HepG2 (cell line): ENCODE results near the gene GABARAPL2. TPM values are rescaled to one million over a fixed set of nuclear protein-coding genes. Genes with fewer than 3 reads are reported as not detected.

ENCODE experiments used
- AKAP8 ChIP-seq: sonication (generic); formaldehyde crosslinking; IDR thresholded peaks from 2 replicates; pipeline ENCODE4 v1.5.1; 2020; ENCODE audit warnings: mild to moderate bottlenecking, missing genetic modification reagents
- ATF2 ChIP-seq: sonication (generic); formaldehyde crosslinking; IDR thresholded peaks from 2 replicates; pipeline ENCODE4 v1.4.0; 2020; ENCODE audit warnings: missing genetic modification reagents
- CSRNP2 ChIP-seq: sonication (generic); formaldehyde crosslinking; conservative IDR thresholded peaks from 2 replicates; pipeline ENCODE4 v1.8.0; 2022; ENCODE audit warnings: low read depth, missing genetic modification reagents
- DZIP1 ChIP-seq: sonication (generic); formaldehyde crosslinking; IDR thresholded peaks from 2 replicates; pipeline ENCODE4 v1.5.0; 2020; ENCODE audit warnings: mild to moderate bottlenecking, missing genetic modification reagents
- FOXK2 ChIP-seq: fragments of 450-650 bp; IDR thresholded peaks from 2 replicates; pipeline ENCODE4 v1.6.1; 2016
- HCFC1 ChIP-seq: fragments of 150-350 bp; IDR thresholded peaks from 2 replicates; pipeline ENCODE4 v1.6.1; 2014; ENCODE audit warnings: low read depth, low read length
- HES4 ChIP-seq: sonication (generic); formaldehyde crosslinking; IDR thresholded peaks from 2 replicates; pipeline ENCODE4 v1.9.0; 2021; ENCODE audit warnings: mild to moderate bottlenecking, missing genetic modification reagents, borderline replicate concordance
- HMG20B ChIP-seq: conservative IDR thresholded peaks from 2 replicates; pipeline ENCODE4 v1.6.1; 2016; ENCODE audit warnings: missing genetic modification reagents, missing compliant biosample characterization
- JUND ChIP-seq: sonication (generic); formaldehyde crosslinking; IDR thresholded peaks from 2 replicates; pipeline ENCODE4 v1.8.0; 2022; ENCODE audit warnings: mild to moderate bottlenecking, missing genetic modification reagents
- KDM3A ChIP-seq: IDR thresholded peaks from 2 replicates; pipeline ENCODE4 v1.6.1; 2018; ENCODE audit warnings: low read depth, missing compliant biosample characterization
- NKX3-1 ChIP-seq: sonication (generic); formaldehyde crosslinking; IDR thresholded peaks from 2 replicates; pipeline ENCODE4 v1.5.0; 2020; ENCODE audit warnings: missing genetic modification reagents
- USF2 ChIP-seq, 2 experiments: sonication (generic) in 1 of 2; formaldehyde crosslinking in 1 of 2; IDR thresholded peaks; 2 replicates each; pipeline versions ENCODE4 v1.5.1 to v1.6.1; 2011 to 2020; ENCODE audit warnings: borderline replicate concordance in 1 of 2, low read depth in 1 of 2, low read length in 1 of 2, mild to moderate bottlenecking in 1 of 2, missing genetic modification reagents in 1 of 2, moderate library complexity in 1 of 2
- ZFP82 ChIP-seq: sonication (generic); formaldehyde crosslinking; IDR thresholded peaks from 2 replicates; pipeline ENCODE4 v1.5.1; 2020; ENCODE audit warnings: mild to moderate bottlenecking, missing genetic modification reagents, borderline replicate concordance
- ZFY ChIP-seq: sonication (generic); formaldehyde crosslinking; IDR thresholded peaks from 2 replicates; pipeline ENCODE4 v1.4.0; 2020; ENCODE audit warnings: missing genetic modification reagents
- ZMAT3 ChIP-seq: sonication (generic); formaldehyde crosslinking; conservative IDR thresholded peaks from 2 replicates; pipeline ENCODE4 v1.7.0; 2021; ENCODE audit warnings: missing genetic modification reagents
- ZNF512 ChIP-seq: sonication (generic); formaldehyde crosslinking; IDR thresholded peaks from 2 replicates; pipeline ENCODE4 v1.4.0; 2020; ENCODE audit warnings: mild to moderate bottlenecking, missing genetic modification reagents
- ZNF577 ChIP-seq: sonication (generic); formaldehyde crosslinking; IDR thresholded peaks from 2 replicates; pipeline ENCODE4 v1.4.0; 2020; ENCODE audit warnings: mild to moderate bottlenecking, low read depth, missing genetic modification reagents, borderline replicate concordance
- ZNF75D ChIP-seq: sonication (generic); formaldehyde crosslinking; IDR thresholded peaks from 2 replicates; pipeline ENCODE4 v1.8.1; 2023; ENCODE audit warnings: missing genetic modification reagents, mild to moderate bottlenecking, borderline replicate concordance
- ZNF878 ChIP-seq: sonication (generic); formaldehyde crosslinking; IDR thresholded peaks from 2 replicates; pipeline ENCODE4 v1.8.1; 2023; ENCODE audit warnings: mild to moderate bottlenecking, missing genetic modification reagents, moderate library complexity
- polyA plus RNA-seq, 8 experiments: library from polyadenylated mRNA; depleted of rRNA in 3 of 8; stranded (reverse) in 7 of 8; unstranded in 1 of 8; fragments of >200 nt; fragmentation: Illumina TruSeq in 4 of 8; extraction: Trizol in 4 of 8; gene quantifications; 2 replicates each; pipeline versions ENCODE4 v1.2.1 to v1.2.3, GENCODE V29; 2011 to 2016; ENCODE audit warnings: low read depth in 4 of 8, missing spikeins in 1 of 8, mixed read lengths in 1 of 8; ENCODE audit not compliant: insufficient read depth in 1 of 8
- total RNA-seq, 5 experiments: library from RNA; depleted of rRNA; stranded (reverse); fragments of >200 nt; fragmentation: Illumina TruSeq; extraction: Trizol; gene quantifications; 2 replicates each; pipeline ENCODE4 v1.2.3, GENCODE V29; 2016; ENCODE audit warnings: low read depth in 1 of 5

GABARAPL2 gene
- total and polyA plus RNA-seq, 2 of the 13 experiments (the other 11 are each of a cell fraction or from before 2014, with no cell fraction given): 76.4 to 83.0 TPM

GRCh38 chr16:75566040-75566757, at the start of gene GABARAPL2 (continued):
- TF ChIP-seq ZMAT3 (CRISPR knock-in tag) (no peak; the same call in 1 of the 2 replicates), FOXK2 (no peak; the same call in 1 of the 2 replicates), NKX3-1 (CRISPR knock-in tag) (no peak), USF2 (IDR thresholded peaks at IDR 0.05; ENCODE audit: low read depth, low read length) (no peak), USF2 (CRISPR knock-in tag; IDR thresholded peaks at IDR 0.05; ENCODE audit: borderline replicate concordance) (no peak), ZNF75D (no peak), AKAP8 (CRISPR knock-in tag) (no peak; the same call in 1 of the 2 replicates), JUND (no peak), ZNF512 (CRISPR knock-in tag) (no peak; the same call in 1 of the 2 replicates), HMG20B (CRISPR knock-in tag) (no peak), HES4 (CRISPR knock-in tag) (peak; percentile 57; the same call in 1 of the 2 replicates), ZNF878 (CRISPR knock-in tag) (no peak), ATF2 (0 out of 2 replicates have a peak, but pooled peaks have one; percentile 26), KDM3A (CRISPR knock-in tag) (no peak), ZFY (CRISPR knock-in tag) (peak; percentile 95), HCFC1 (no peak; the same call in 1 of the 2 replicates), ZFP82 (CRISPR knock-in tag) (no peak), DZIP1 (CRISPR knock-in tag) (no peak), ZNF577 (CRISPR knock-in tag) (peak; percentile 69; the same call in 1 of the 2 replicates), CSRNP2 (CRISPR knock-in tag) (no peak)
